Measurements from ENCODE around the gene HOMEZ. TPM values are rescaled to one million over a fixed set of nuclear protein-coding genes. Genes with fewer than 3 reads are reported as not detected.

Gene HOMEZ
- total RNA-seq, 2 donors from 2014 or later, result 16.5 to 21.9 TPM

DNA sequence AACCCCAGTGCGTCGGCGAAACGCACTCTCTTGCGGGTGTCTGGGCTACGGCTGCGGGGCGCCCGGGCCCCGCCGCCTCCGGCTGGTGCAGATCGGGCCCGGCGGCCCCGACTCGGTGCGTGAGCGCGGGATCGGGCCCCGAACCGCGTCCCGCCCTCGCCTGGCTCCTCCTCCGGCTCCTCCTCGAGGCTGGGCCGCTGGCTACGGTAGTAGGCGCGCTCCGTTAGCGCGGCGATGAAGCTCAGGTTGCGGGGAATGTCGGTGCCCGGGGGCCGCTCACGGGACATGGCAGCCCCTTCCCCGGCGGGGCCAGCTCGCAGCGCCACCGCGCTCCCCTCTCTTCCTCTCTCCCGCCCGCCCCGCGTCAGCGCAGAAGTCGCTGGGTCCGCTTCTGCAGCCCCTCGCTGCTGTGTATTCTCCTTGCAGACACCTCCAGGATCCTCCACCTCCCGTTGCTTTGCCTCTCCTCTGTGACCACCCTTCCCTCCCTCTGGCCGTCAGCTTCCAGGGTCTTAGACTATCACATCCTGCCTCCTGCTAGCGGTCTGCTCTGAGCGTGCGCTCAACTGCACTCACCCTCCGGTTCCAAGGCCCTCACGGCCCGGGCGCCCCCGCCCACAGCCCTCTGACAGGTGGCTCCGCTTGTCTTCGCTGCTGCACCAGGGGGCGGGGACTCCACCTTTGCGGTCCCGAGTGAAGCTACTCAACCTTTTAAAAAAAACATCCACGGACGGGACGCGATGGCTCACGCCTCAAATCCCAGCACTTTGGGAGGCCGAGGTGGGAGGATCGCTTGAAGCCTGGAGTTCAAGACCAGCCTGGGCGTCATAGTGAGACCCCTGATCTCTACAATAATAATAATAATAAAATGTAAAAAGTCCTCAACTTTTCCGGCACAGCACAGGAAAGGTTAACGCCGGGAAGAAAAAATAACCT, 16.6 kb upstream of the HOMEZ start, which contains the start of gene PPP1R3E:
PPP1R3E (minus strand) TSS at position 570 of the 936 bp plus-strand sequence; CDS start at position 287, 283 bp downstream.
- H3K27me3 ChIP-seq, result no peaks in the 10 kb centered on the region
- H3K27ac ChIP-seq, result peak within 1 kb of the TSS; percentile 97
- intact Hi-C loops (cut with DNase I), result no loop called here
- peak within 1 kb of the TSS; percentile 70 for H3K4me3 ChIP-seq
- H3K9me3 ChIP-seq, result no peaks in the 10 kb centered on the region
- DNase-seq, result peak; percentile 82
- TF ChIP-seq CTCF (IDR thresholded peaks at IDR 0.05), result no peak
- peaks cover under 1% of the 10 kb centered on the region for H3K4me1 ChIP-seq
- peak within 1 kb of the TSS; percentile 74 to 95 for H3K9ac ChIP-seq (ENCODE audit: low read depth in 2 of 2, low read length in 2 of 2)
- H3K36me3 ChIP-seq, result no peaks in the 10 kb centered on the region

- TF ChIP-seq CTCF (IDR thresholded peaks at IDR 0.05), result no peak
- peak overlapping the region; percentile 97 for H3K27ac ChIP-seq
- H3K4me1 ChIP-seq, result no peaks in the 10 kb centered on the region
- no peaks in the 10 kb centered on the region for H3K9me3 ChIP-seq
- peak overlapping the region; percentile 74 to 95 for H3K9ac ChIP-seq (ENCODE audit: low read depth in 2 of 2, low read length in 2 of 2)
- no peaks in the 10 kb centered on the region for H3K27me3 ChIP-seq
- no peaks in the 10 kb centered on the region for H3K36me3 ChIP-seq
- H3K4me3 ChIP-seq, result peak overlapping the region; percentile 70
- DNase-seq, result no peak
- intact Hi-C loops (cut with DNase I), result no loop called here
Observed at GRCh38 chr14:23301969-23302289, 16.0 kb upstream of the HOMEZ start.

DNA sequence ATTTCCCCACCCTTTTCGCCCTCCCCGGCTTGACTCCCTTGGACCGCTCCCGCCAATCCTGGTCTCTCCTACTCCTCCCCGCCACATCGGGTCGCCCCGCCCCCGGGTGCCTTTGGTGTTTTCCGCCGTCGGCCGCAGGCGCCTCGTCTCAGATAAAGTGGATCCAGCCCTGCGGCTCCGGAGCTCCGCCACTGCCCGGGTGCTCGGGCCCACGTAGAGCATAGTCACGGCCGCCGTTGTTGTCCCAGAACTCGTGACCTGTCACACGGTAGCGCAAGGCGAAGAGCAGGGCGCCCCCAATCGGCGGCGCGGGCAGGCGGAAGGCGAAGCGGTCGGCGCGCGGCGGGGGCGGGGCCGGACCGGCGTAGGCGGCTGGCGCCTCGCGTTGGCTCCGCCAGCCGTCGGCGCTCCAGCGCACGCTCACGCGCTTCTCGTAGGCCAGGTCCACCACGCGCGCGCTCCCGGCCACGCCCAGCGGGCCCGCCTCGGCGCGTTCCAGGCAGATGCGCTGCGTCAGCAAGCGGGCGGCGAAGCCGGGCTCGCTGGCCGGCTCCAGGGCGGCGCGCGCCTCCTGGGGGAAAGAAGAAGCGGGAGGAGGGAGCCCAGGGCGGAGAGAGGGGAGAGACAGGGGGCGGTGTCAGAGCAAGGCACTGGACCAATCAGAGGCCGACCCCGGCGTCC, 15.5 kb upstream of the HOMEZ start:
- Histone ChIP-seq H3K27ac (peak overlapping the region; percentile 97), H3K4me1 (no peaks in the 10 kb centered on the region), H3K9me3 (no peaks in the 10 kb centered on the region), H3K4me3 (peak overlapping the region; percentile 70), H3K27me3 (no peaks in the 10 kb centered on the region), H3K9ac (ENCODE audit: low read depth in 2 of 2, low read length in 2 of 2) (peak overlapping the region; percentile 74 to 95), H3K36me3 (no peaks in the 10 kb centered on the region)
- TF ChIP-seq CTCF (IDR thresholded peaks at IDR 0.05), result peak; percentile 58
- DNase-seq, result peak; percentile 96
- intact Hi-C loops (cut with DNase I), result no loop called here

DNA sequence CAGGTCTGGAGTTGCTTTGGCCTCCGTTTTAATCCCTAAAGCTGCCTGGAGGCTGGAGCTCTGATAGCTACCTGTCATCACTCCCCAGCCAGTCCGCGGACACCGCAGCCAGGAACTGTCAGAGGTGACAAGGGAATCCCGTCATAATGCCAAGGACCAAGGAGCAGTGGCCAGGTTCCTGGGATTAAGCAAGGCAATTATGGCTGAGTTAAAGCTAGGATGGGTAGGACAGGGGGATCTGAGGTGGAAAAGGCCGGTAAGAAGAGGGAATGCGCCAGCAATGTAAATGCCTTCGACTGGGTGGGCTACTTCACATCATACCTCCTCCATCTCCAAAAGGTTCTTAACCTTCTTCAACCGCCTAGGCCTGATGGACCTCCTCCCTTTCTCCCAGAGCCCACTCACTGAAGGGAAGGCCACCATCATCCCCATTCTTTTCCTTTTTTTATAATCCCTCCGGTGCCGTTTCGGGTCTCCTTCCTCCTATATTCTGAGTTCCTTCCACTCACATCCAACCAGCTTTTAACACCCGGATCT, 14.8 kb upstream of the HOMEZ start:
- Histone ChIP-seq H3K27ac (peak overlapping the region; percentile 97), H3K27me3 (no peaks in the 10 kb centered on the region), H3K4me1 (no peaks in the 10 kb centered on the region), H3K4me3 (peak overlapping the region; percentile 37), H3K9me3 (no peaks in the 10 kb centered on the region), H3K9ac (ENCODE audit: low read depth in 2 of 2, low read length in 2 of 2) (peak overlapping the region; percentile 31 to 100), H3K36me3 (no peaks in the 10 kb centered on the region)
- DNase-seq, result peak; percentile 65
- TF ChIP-seq CTCF (IDR thresholded peaks at IDR 0.05), result no peak
- intact Hi-C loops (cut with DNase I), result no loop called here

- H3K27me3 ChIP-seq, result no peaks in the 10 kb centered on the region
- no peak for TF ChIP-seq CTCF (IDR thresholded peaks at IDR 0.05)
- no peaks in the 10 kb centered on the region for H3K36me3 ChIP-seq
- H3K9ac ChIP-seq (ENCODE audit: low read depth in 2 of 2, low read length in 2 of 2), result peak overlapping the region; percentile 31 to 100
- H3K27ac ChIP-seq, result peak overlapping the region; percentile 97
- H3K4me1 ChIP-seq, result peaks cover 2% of the 10 kb centered on the region
- peak; percentile 27 for DNase-seq
- H3K9me3 ChIP-seq, result no peaks in the 10 kb centered on the region
- intact Hi-C loops (cut with DNase I), result loop anchor here (10.0 kb wide), 1 partner anchor 175 kb away; no protein-coding TSS in a partner anchor
- H3K4me3 ChIP-seq, result peak overlapping the region; percentile 37
Observed at GRCh38 chr14:23299986-23300686, 14.2 kb upstream of the HOMEZ start.
